ENCODE results near the gene RMND1. TPM values are rescaled to one million over a fixed set of nuclear protein-coding genes. Genes with fewer than 3 reads are reported as not detected.

Gene RMND1
- total RNA-seq, 1 donor from 2014 or later, result 28.6 TPM

- Mint-ChIP-seq H3K36me3 (no peaks in the 10 kb centered on the region), H3K4me1 (ENCODE audit: unreplicated experiment) (peaks cover 2% of the 10 kb centered on the region), H3K4me3 (no peak overlapping the region), H3K27me3 (peaks cover 18% of the 10 kb centered on the region), H3K9me3 (no peaks in the 10 kb centered on the region), H3K27ac (no peak overlapping the region)
- DNase-seq (ENCODE audit: extremely low spot score, unreplicated experiment), result no peak
- TF ChIP-seq CTCF (conservative IDR thresholded peaks at IDR 0.05), result no peak
These were observed 36.3 kb upstream of the RMND1 start for GRCh38 chr6:151488226-151488625.

DNA sequence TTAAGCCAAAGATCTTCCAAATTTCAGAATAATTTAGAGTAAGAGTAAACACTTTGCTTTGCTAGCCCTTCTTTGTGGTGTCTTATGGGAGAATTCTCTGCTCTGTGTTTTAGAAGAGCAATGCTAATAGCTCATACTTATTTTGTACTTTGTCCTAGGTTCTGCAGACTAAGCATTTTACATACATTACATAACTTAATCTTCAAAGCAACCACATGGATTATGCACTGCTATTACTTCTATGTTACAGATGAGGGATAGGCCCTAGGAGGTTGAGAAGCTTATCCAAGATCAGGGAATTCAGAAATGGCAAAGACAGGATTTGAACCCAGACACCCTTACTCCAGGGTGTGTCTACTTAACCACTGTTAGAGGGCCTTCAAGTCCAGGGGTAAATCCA lies 32.1 kb upstream of the RMND1 start:
- no peak for TF ChIP-seq CTCF (conservative IDR thresholded peaks at IDR 0.05)
- no peaks in the 10 kb centered on the region for H3K9me3 Mint-ChIP-seq
- H3K4me3 Mint-ChIP-seq, result no peak overlapping the region
- H3K27me3 Mint-ChIP-seq, result no peaks in the 10 kb centered on the region
- no peak for DNase-seq (ENCODE audit: extremely low spot score, unreplicated experiment)
- no peak overlapping the region for H3K27ac Mint-ChIP-seq
- H3K4me1 Mint-ChIP-seq (ENCODE audit: unreplicated experiment), result no peaks in the 10 kb centered on the region
- no peaks in the 10 kb centered on the region for H3K36me3 Mint-ChIP-seq

DNA sequence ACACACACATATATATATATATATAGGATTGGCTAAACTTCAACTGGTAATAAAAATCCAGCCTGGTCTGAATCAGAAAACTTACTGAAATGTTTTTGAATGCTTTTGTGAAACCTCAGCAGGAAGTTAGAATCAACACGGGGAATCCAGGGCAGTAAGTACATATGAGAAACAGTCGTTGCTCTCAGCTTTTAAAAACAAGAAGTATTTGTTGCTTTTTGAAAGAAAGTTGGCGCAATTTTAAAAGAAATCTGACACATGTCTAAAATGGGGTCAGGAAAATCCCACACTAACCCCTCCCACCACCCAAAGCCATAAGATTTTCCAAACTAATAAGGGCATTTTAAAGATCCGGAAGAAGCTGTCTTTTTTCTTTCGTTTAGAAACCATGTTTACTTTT lies 30.4 kb upstream of the RMND1 start:
- no peaks in the 10 kb centered on the region for H3K27me3 Mint-ChIP-seq
- TF ChIP-seq CTCF (conservative IDR thresholded peaks at IDR 0.05), result no peak
- no peak overlapping the region for H3K27ac Mint-ChIP-seq
- H3K9me3 Mint-ChIP-seq, result no peaks in the 10 kb centered on the region
- no peak overlapping the region for H3K4me3 Mint-ChIP-seq
- no peaks in the 10 kb centered on the region for H3K36me3 Mint-ChIP-seq
- H3K4me1 Mint-ChIP-seq (ENCODE audit: unreplicated experiment), result no peaks in the 10 kb centered on the region
- DNase-seq (ENCODE audit: extremely low spot score, unreplicated experiment), result no peak

- DNase-seq (ENCODE audit: extremely low spot score, unreplicated experiment), result no peak
- no peaks in the 10 kb centered on the region for H3K36me3 Mint-ChIP-seq
- no peak overlapping the region for H3K27ac Mint-ChIP-seq
- no peaks in the 10 kb centered on the region for H3K27me3 Mint-ChIP-seq
- H3K4me1 Mint-ChIP-seq (ENCODE audit: unreplicated experiment), result no peaks in the 10 kb centered on the region
- no peak overlapping the region for H3K4me3 Mint-ChIP-seq
- no peaks in the 10 kb centered on the region for H3K9me3 Mint-ChIP-seq
- TF ChIP-seq CTCF (conservative IDR thresholded peaks at IDR 0.05), result no peak
These were observed 29.9 kb upstream of the RMND1 start for GRCh38 chr6:151481786-151482185.

DNA sequence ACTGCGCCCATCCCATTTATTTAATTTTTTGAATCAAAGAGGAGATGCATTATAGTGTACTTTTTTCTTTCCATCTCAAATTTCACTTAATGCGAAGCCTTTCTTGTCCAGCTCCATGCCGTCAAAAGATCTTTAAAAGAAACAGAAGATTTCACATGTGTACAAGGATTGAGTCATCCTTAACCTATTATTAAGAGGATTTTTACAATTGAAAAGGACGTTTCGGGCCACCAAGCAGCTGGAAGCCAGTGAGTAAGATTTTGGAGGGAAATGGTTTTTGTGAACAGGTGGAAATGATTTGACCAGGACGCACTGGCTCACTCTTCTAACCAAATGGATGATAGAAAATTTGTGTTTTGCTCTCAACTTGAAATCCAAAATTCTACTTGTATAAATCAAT lies 26.7 kb upstream of the RMND1 start:
- Mint-ChIP-seq H3K27ac (no peak overlapping the region), H3K36me3 (no peaks in the 10 kb centered on the region), H3K9me3 (no peaks in the 10 kb centered on the region), H3K4me1 (ENCODE audit: unreplicated experiment) (peaks cover 5% of the 10 kb centered on the region), H3K4me3 (no peak overlapping the region), H3K27me3 (no peaks in the 10 kb centered on the region)
- TF ChIP-seq CTCF (conservative IDR thresholded peaks at IDR 0.05), result no peak
- DNase-seq (ENCODE audit: extremely low spot score, unreplicated experiment), result no peak

- Mint-ChIP-seq H3K4me3 (no peak overlapping the region), H3K27me3 (no peaks in the 10 kb centered on the region), H3K4me1 (ENCODE audit: unreplicated experiment) (peaks cover 5% of the 10 kb centered on the region), H3K36me3 (no peaks in the 10 kb centered on the region), H3K27ac (no peak overlapping the region), H3K9me3 (no peaks in the 10 kb centered on the region)
- TF ChIP-seq CTCF (conservative IDR thresholded peaks at IDR 0.05), result no peak
- no peak for DNase-seq (ENCODE audit: extremely low spot score, unreplicated experiment)
These were observed 25.8 kb upstream of the RMND1 start for GRCh38 chr6:151477726-151478125.

Measured in type B pancreatic cell (in vitro differentiated cells).